Measurements from ENCODE around the gene CHCHD6.

DNA sequence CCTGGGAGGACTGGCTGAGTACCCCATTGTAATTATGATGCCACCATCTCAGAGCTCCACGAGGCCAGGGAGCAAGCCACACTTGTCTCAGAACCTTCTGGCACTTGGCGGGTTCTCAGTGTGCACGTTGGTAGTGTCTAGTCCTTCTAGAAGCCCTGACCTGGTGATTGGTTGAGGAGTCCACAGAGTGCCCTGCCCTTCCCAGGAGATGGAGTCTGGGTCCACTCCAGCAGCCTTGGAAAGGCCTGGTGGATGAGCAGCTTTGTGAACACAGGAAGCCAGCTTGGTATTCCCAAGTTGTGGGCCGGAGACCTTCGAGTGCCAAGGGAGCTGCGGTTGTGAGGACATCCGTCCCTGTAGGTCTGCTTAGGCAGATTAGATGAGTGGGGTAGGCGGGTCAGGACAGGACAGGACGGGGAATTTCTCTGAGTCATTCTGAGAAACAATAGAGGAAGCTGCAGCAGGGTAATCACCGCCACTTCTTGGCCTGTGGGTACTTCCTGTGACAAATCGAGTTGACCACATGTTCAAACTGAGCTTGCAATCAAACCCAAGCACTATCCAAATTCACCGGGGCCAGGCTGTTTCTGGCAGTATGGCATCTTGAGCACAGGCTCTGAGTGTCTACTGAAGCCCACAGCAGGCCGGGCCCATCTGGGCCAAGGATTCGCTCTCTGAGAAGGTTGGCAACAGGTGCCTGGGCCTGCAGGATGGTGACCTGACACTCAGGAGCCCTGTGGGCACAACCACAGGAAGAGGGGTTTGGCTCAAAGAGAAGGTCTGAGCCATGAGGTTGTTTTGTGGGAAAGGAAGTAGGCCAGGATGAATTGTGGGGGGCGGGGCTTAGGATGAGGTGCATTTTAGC lies 207.4 kb downstream of the CHCHD6 start:
- no peak for TF ChIP-seq CTCF (conservative IDR thresholded peaks at IDR 0.05)
- TF ChIP-seq EZH2 (IDR thresholded peaks at IDR 0.05; ENCODE audit: low read depth) = no peak

Data from PC-9 (cell line).